OCI-LY1 (cell line): ENCODE data around the gene SCART1.

ENCODE experiments used
- CTCF ChIP-seq: fragments of 200-600 bp; sonication (generic), shearing (Covaris generic); IDR thresholded peaks from 2 replicates; pipeline ENCODE4 v1.5.1; 2017; ENCODE audit warnings: mild to moderate bottlenecking, antibody characterized with exemption, low read length, moderate library complexity, mixed read lengths
- EZH2 ChIP-seq: fragments of 200-600 bp; sonication (generic), shearing (Covaris generic); IDR thresholded peaks from 2 replicates; pipeline ENCODE4 v1.8.0; 2017; ENCODE audit warnings: borderline replicate concordance, mixed run types, mild to moderate bottlenecking, antibody characterized with exemption, low read length, moderate library complexity, mixed read lengths

GRCh38 chr10:133462512-133463305 lies 9.0 kb downstream of the SCART1 start:
- TF ChIP-seq CTCF (no peak), EZH2 (no peak)
